Measurements from ENCODE around the gene PLOD2. TPM values are rescaled to one million over a fixed set of nuclear protein-coding genes. Genes with fewer than 3 reads are reported as not detected.

The PLOD2 gene
- total RNA-seq, 1 experiment from 2014 or later = 36.6 TPM

GRCh38 chr3:146129750-146130149 lies 31.2 kb downstream of the PLOD2 start (continued):
- TF ChIP-seq E2F4 (CRISPR knock-in tag; IDR thresholded peaks at IDR 0.05; ENCODE audit: borderline replicate concordance, low read depth) (no peak), E2F5 (CRISPR knock-in tag; IDR thresholded peaks at IDR 0.05) (no peak), GABPB1 (CRISPR knock-in tag; IDR thresholded peaks at IDR 0.05) (no peak), CREM (CRISPR knock-in tag; IDR thresholded peaks at IDR 0.05) (no peak)

GRCh38 chr3:146128939-146129338 lies 32.0 kb downstream of the PLOD2 start:
- ChIA-PET CTCF (interaction anchor here (0.6 kb wide), 1 partner anchor 36 kb away, joined by 3 read pairs; no protein-coding TSS in a partner anchor), POLR2A (no interaction called here)
- Mint-ChIP-seq H3K27me3 (ENCODE audit: low read depth) (no peaks in the 10 kb centered on the region), H3K27ac (no peak overlapping the region), H3K4me1 (peaks cover 13% of the 10 kb centered on the region), H3K9me3 (peaks cover 7% of the 10 kb centered on the region; the same call in 1 of the 2 replicates), H3K4me3 (no peak overlapping the region), H3K36me3 (peaks cover 14% of the 10 kb centered on the region; the same call in 1 of the 2 replicates)
- DNase-seq (ENCODE audit: low spot score) (no peak), ATAC-seq (no peak)
- no peak for TF ChIP-seq NFE2L1 (CRISPR knock-in tag; IDR thresholded peaks at IDR 0.05)
- TF ChIP-seq NFYB (CRISPR knock-in tag; conservative IDR thresholded peaks at IDR 0.05; ENCODE audit: low read depth) = no peak
- TF ChIP-seq SMAD3 (CRISPR knock-in tag; IDR thresholded peaks at IDR 0.05; ENCODE audit: borderline replicate concordance) = no peak
- TF ChIP-seq JUN (CRISPR knock-in tag; IDR thresholded peaks at IDR 0.05) = no peak
- TF ChIP-seq ZNF416 (CRISPR knock-in tag; IDR thresholded peaks at IDR 0.05) = no peak
- no peak for TF ChIP-seq PREB (CRISPR knock-in tag; IDR thresholded peaks at IDR 0.05; ENCODE audit: borderline replicate concordance)
- TF ChIP-seq AFF4 (CRISPR knock-in tag; IDR thresholded peaks at IDR 0.05; ENCODE audit: borderline replicate concordance) = no peak
- no peak for TF ChIP-seq EMX1 (CRISPR knock-in tag; IDR thresholded peaks at IDR 0.05)
- TF ChIP-seq JAZF1 (CRISPR knock-in tag; IDR thresholded peaks at IDR 0.05) = no peak

- Mint-ChIP-seq H3K4me1 (peaks cover 5% of the 10 kb centered on the region), H3K4me3 (no peak overlapping the region), H3K27me3 (ENCODE audit: low read depth) (no peaks in the 10 kb centered on the region), H3K9me3 (peaks cover 7% of the 10 kb centered on the region; the same call in 1 of the 2 replicates), H3K27ac (no peak overlapping the region), H3K36me3 (peaks cover 14% of the 10 kb centered on the region; the same call in 1 of the 2 replicates)
- ChIA-PET CTCF (interaction anchor here (0.6 kb wide), 1 partner anchor 37 kb away, joined by 3 read pairs; no protein-coding TSS in a partner anchor), POLR2A (no interaction called here)
- no peak for ATAC-seq
- no peak for TF ChIP-seq SMAD4 (CRISPR knock-in tag; IDR thresholded peaks at IDR 0.05)
- no peak for TF ChIP-seq FOXJ3 (CRISPR knock-in tag; IDR thresholded peaks at IDR 0.05; ENCODE audit: borderline replicate concordance)
- TF ChIP-seq RELA (CRISPR knock-in tag; IDR thresholded peaks at IDR 0.05; ENCODE audit: borderline replicate concordance) = no peak
- TF ChIP-seq KAT7 (CRISPR knock-in tag; IDR thresholded peaks at IDR 0.05; ENCODE audit: borderline replicate concordance) = no peak
- TF ChIP-seq NR2C2 (CRISPR knock-in tag; IDR thresholded peaks at IDR 0.05) = no peak
- no peak for DNase-seq (ENCODE audit: low spot score)
Observed at GRCh38 chr3:146128179-146128578, 32.8 kb downstream of the PLOD2 start.
